ENCODE measurements around the gene AUTS2.

DNA sequence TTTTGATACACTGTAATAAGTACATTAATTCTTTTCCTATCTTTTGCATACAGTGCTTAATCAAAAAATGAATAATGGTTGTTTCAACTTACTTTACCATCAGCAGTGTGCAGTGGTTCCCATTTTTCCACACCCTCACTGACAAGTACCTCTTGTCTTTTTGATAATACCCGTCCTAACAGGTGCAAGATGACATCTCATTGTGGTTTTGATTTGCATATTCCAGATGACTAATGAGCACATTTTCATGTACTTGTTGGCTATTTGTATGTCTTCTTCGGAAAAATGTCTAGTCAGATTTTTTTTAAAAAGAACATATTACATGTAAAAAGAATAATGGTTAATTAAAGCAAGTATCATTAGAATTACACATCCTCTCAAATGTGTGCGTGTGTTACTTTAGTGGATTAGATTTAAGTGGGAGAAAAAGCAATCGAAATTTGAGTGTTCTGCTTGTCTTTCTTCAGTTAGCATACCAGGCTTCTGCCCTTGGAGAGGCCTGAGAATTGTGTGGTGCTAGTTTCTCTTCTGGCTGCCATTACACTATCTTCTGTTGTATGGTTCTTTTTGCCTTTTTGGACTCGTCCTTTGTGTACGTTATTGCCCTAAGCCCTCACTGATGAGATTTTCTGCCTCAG lies 291.2 kb downstream of the AUTS2 start:
- TF ChIP-seq BACH1 (tag; IDR thresholded peaks at IDR 0.05) (no peak), YY1 (IDR thresholded peaks at IDR 0.05; ENCODE audit: borderline replicate concordance in 1 of 3, control insufficient read depth in 1 of 3, extremely low read depth in 1 of 3, insufficient read depth in 3 of 3, insufficient read length in 1 of 3, insufficient replicate concordance in 2 of 3, low read depth in 1 of 3, low read length in 2 of 3) (no peak), SMAD4 (CRISPR knock-in tag; conservative IDR thresholded peaks at IDR 0.05) (no peak), EP300 (IDR thresholded peaks at IDR 0.05; ENCODE audit: low read length) (no peak), RBBP5 (IDR thresholded peaks at IDR 0.05; ENCODE audit: borderline replicate concordance, insufficient read depth, low read length, poor library complexity, severe bottlenecking) (no peak), RBFOX2 (IDR thresholded peaks at IDR 0.05; ENCODE audit: low read depth, low read length) (no peak), SREBF2 (CRISPR knock-in tag; IDR thresholded peaks at IDR 0.05) (no peak)
- TF ChIP-seq, protein P1, sequence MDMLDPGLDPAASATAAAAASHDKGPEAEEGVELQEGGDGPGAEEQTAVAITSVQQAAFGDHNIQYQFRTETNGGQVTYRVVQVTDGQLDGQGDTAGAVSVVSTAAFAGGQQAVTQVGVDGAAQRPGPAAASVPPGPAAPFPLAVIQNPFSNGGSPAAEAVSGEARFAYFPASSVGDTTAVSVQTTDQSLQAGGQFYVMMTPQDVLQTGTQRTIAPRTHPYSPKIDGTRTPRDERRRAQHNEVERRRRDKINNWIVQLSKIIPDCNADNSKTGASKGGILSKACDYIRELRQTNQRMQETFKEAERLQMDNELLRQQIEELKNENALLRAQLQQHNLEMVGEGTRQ (CRISPR knock-in tag; IDR thresholded peaks at IDR 0.05), result no peak
- TF ChIP-seq, protein P2, sequence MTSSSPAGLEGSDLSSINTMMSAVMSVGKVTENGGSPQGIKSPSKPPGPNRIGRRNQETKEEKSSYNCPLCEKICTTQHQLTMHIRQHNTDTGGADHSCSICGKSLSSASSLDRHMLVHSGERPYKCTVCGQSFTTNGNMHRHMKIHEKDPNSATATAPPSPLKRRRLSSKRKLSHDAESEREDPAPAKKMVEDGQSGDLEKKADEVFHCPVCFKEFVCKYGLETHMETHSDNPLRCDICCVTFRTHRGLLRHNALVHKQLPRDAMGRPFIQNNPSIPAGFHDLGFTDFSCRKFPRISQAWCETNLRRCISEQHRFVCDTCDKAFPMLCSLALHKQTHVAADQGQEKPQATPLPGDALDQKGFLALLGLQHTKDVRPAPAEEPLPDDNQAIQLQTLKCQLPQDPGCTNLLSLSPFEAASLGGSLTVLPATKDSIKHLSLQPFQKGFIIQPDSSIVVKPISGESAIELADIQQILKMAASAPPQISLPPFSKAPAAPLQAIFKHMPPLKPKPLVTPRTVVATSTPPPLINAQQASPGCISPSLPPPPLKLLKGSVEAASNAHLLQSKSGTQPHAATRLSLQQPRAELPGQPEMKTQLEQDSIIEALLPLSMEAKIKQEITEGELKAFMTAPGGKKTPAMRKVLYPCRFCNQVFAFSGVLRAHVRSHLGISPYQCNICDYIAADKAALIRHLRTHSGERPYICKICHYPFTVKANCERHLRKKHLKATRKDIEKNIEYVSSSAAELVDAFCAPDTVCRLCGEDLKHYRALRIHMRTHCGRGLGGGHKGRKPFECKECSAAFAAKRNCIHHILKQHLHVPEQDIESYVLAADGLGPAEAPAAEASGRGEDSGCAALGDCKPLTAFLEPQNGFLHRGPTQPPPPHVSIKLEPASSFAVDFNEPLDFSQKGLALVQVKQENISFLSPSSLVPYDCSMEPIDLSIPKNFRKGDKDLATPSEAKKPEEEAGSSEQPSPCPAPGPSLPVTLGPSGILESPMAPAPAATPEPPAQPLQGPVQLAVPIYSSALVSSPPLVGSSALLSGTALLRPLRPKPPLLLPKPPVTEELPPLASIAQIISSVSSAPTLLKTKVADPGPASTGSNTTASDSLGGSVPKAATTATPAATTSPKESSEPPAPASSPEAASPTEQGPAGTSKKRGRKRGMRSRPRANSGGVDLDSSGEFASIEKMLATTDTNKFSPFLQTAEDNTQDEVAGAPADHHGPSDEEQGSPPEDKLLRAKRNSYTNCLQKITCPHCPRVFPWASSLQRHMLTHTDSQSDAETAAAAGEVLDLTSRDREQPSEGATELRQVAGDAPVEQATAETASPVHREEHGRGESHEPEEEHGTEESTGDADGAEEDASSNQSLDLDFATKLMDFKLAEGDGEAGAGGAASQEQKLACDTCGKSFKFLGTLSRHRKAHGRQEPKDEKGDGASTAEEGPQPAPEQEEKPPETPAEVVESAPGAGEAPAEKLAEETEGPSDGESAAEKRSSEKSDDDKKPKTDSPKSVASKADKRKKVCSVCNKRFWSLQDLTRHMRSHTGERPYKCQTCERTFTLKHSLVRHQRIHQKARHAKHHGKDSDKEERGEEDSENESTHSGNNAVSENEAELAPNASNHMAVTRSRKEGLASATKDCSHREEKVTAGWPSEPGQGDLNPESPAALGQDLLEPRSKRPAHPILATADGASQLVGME (CRISPR knock-in tag; IDR thresholded peaks at IDR 0.05), result no peak
- TF ChIP-seq, protein P3, sequence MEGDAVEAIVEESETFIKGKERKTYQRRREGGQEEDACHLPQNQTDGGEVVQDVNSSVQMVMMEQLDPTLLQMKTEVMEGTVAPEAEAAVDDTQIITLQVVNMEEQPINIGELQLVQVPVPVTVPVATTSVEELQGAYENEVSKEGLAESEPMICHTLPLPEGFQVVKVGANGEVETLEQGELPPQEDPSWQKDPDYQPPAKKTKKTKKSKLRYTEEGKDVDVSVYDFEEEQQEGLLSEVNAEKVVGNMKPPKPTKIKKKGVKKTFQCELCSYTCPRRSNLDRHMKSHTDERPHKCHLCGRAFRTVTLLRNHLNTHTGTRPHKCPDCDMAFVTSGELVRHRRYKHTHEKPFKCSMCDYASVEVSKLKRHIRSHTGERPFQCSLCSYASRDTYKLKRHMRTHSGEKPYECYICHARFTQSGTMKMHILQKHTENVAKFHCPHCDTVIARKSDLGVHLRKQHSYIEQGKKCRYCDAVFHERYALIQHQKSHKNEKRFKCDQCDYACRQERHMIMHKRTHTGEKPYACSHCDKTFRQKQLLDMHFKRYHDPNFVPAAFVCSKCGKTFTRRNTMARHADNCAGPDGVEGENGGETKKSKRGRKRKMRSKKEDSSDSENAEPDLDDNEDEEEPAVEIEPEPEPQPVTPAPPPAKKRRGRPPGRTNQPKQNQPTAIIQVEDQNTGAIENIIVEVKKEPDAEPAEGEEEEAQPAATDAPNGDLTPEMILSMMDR (IDR thresholded peaks at IDR 0.05 in 2 of 3, conservative IDR thresholded peaks at IDR 0.05 in 1 of 3; ENCODE audit: insufficient read depth in 2 of 3, low read depth in 1 of 3, low read length in 3 of 3), result no peak
- TF ChIP-seq, protein P4, sequence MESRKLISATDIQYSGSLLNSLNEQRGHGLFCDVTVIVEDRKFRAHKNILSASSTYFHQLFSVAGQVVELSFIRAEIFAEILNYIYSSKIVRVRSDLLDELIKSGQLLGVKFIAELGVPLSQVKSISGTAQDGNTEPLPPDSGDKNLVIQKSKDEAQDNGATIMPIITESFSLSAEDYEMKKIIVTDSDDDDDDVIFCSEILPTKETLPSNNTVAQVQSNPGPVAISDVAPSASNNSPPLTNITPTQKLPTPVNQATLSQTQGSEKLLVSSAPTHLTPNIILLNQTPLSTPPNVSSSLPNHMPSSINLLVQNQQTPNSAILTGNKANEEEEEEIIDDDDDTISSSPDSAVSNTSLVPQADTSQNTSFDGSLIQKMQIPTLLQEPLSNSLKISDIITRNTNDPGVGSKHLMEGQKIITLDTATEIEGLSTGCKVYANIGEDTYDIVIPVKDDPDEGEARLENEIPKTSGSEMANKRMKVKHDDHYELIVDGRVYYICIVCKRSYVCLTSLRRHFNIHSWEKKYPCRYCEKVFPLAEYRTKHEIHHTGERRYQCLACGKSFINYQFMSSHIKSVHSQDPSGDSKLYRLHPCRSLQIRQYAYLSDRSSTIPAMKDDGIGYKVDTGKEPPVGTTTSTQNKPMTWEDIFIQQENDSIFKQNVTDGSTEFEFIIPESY (CRISPR knock-in tag; IDR thresholded peaks at IDR 0.05), result no peak
- TF ChIP-seq, protein P5, sequence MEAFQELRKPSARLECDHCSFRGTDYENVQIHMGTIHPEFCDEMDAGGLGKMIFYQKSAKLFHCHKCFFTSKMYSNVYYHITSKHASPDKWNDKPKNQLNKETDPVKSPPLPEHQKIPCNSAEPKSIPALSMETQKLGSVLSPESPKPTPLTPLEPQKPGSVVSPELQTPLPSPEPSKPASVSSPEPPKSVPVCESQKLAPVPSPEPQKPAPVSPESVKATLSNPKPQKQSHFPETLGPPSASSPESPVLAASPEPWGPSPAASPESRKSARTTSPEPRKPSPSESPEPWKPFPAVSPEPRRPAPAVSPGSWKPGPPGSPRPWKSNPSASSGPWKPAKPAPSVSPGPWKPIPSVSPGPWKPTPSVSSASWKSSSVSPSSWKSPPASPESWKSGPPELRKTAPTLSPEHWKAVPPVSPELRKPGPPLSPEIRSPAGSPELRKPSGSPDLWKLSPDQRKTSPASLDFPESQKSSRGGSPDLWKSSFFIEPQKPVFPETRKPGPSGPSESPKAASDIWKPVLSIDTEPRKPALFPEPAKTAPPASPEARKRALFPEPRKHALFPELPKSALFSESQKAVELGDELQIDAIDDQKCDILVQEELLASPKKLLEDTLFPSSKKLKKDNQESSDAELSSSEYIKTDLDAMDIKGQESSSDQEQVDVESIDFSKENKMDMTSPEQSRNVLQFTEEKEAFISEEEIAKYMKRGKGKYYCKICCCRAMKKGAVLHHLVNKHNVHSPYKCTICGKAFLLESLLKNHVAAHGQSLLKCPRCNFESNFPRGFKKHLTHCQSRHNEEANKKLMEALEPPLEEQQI (IDR thresholded peaks at IDR 0.05), result no peak
- TF ChIP-seq, protein P6, sequence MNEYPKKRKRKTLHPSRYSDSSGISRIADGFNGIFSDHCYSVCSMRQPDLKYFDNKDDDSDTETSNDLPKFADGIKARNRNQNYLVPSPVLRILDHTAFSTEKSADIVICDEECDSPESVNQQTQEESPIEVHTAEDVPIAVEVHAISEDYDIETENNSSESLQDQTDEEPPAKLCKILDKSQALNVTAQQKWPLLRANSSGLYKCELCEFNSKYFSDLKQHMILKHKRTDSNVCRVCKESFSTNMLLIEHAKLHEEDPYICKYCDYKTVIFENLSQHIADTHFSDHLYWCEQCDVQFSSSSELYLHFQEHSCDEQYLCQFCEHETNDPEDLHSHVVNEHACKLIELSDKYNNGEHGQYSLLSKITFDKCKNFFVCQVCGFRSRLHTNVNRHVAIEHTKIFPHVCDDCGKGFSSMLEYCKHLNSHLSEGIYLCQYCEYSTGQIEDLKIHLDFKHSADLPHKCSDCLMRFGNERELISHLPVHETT (CRISPR knock-in tag; conservative IDR thresholded peaks at IDR 0.05 in 1 of 2, IDR thresholded peaks at IDR 0.05 in 1 of 2), result no peak
- TF ChIP-seq, protein P7, sequence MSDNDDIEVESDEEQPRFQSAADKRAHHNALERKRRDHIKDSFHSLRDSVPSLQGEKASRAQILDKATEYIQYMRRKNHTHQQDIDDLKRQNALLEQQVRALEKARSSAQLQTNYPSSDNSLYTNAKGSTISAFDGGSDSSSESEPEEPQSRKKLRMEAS (CRISPR knock-in tag; IDR thresholded peaks at IDR 0.05), result no peak
